PFSK-1 (cell line): ENCODE data around the gene TBP.

ENCODE experiments used
- FOXP2 ChIP-seq: optimal IDR thresholded peaks from 2 replicates; pipeline ENCODE3; 2011; ENCODE audit warnings: borderline replicate concordance, control low read depth, inconsistent platforms; ENCODE audit not compliant: insufficient read depth; ENCODE audit errors: extremely low read length, extremely low read depth
- POLR2AphosphoS5 ChIP-seq: IDR thresholded peaks from 2 replicates; pipeline ENCODE4 v1.6.1; 2012; ENCODE audit warnings: low read depth, mild to moderate bottlenecking, control low read depth, low read length, moderate library complexity
- SIN3A ChIP-seq: IDR thresholded peaks from 2 replicates; pipeline ENCODE4 v1.6.1; 2012; ENCODE audit warnings: mild to moderate bottlenecking, low read length, moderate library complexity, borderline replicate concordance; ENCODE audit not compliant: insufficient read depth
- TAF1 ChIP-seq: IDR thresholded peaks from 2 replicates; pipeline ENCODE4 v1.6.1; 2012; ENCODE audit warnings: low read length, control low read depth, borderline replicate concordance; ENCODE audit not compliant: insufficient read depth
- TF ChIP-seq, protein P1 (sequence below), 2 experiments: IDR thresholded peaks; 2 replicates each; pipeline versions ENCODE4 v1.6.1 to v1.8.0; 2011 to 2012; ENCODE audit warnings: low read depth in 2 of 2, low read length in 2 of 2, control low read depth in 1 of 2, inconsistent platforms in 1 of 2, mild to moderate bottlenecking in 1 of 2, moderate library complexity in 1 of 2; ENCODE audit not compliant: insufficient read depth in 1 of 2

TBP gene

GRCh38 chr6:170510631-170511030 lies 43.5 kb upstream of the TBP start:
- TF ChIP-seq, protein P1, sequence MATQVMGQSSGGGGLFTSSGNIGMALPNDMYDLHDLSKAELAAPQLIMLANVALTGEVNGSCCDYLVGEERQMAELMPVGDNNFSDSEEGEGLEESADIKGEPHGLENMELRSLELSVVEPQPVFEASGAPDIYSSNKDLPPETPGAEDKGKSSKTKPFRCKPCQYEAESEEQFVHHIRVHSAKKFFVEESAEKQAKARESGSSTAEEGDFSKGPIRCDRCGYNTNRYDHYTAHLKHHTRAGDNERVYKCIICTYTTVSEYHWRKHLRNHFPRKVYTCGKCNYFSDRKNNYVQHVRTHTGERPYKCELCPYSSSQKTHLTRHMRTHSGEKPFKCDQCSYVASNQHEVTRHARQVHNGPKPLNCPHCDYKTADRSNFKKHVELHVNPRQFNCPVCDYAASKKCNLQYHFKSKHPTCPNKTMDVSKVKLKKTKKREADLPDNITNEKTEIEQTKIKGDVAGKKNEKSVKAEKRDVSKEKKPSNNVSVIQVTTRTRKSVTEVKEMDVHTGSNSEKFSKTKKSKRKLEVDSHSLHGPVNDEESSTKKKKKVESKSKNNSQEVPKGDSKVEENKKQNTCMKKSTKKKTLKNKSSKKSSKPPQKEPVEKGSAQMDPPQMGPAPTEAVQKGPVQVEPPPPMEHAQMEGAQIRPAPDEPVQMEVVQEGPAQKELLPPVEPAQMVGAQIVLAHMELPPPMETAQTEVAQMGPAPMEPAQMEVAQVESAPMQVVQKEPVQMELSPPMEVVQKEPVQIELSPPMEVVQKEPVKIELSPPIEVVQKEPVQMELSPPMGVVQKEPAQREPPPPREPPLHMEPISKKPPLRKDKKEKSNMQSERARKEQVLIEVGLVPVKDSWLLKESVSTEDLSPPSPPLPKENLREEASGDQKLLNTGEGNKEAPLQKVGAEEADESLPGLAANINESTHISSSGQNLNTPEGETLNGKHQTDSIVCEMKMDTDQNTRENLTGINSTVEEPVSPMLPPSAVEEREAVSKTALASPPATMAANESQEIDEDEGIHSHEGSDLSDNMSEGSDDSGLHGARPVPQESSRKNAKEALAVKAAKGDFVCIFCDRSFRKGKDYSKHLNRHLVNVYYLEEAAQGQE (IDR thresholded peaks at IDR 0.05; ENCODE audit: insufficient read depth in 1 of 2, low read depth in 2 of 2, low read length in 2 of 2): no peak
- TF ChIP-seq SIN3A (no peak), POLR2AphosphoS5 (no peak), TAF1 (no peak), FOXP2 (no peak)

DNA sequence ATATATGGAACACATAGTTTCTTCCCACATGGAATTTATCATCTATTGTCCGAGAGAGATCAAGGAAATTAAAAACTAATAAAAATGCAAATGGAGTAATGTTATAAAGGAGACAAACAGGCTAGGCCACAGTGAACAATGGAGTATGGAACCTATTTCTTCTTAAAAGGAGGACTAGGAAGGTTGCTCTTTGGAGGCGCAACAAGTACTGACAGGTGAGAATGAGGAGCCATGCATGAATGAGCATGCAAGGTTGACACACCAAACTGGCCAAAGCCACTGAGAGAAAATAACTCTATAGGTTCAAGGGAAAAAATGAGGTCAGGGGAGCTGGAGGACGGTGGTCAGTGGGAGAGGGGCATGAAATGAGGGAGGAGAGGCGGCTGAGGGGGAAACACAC lies 41.9 kb upstream of the TBP start:
- TF ChIP-seq SIN3A: no peak
- TF ChIP-seq, protein P1 (IDR thresholded peaks at IDR 0.05; ENCODE audit: insufficient read depth in 1 of 2, low read depth in 2 of 2, low read length in 2 of 2): no peak
- TF ChIP-seq TAF1: no peak
- no peak for TF ChIP-seq POLR2AphosphoS5

GRCh38 chr6:170514908-170515307 lies 39.3 kb upstream of the TBP start:
- TF ChIP-seq SIN3A (no peak), TAF1 (no peak), POLR2AphosphoS5 (no peak), FOXP2 (no peak)
- TF ChIP-seq, protein P1 (IDR thresholded peaks at IDR 0.05; ENCODE audit: insufficient read depth in 1 of 2, low read depth in 2 of 2, low read length in 2 of 2): no peak

GRCh38 chr6:170516783-170517616 lies 37.2 kb upstream of the TBP start:
- TF ChIP-seq TAF1 (no peak), FOXP2 (no peak), POLR2AphosphoS5 (no peak), SIN3A (no peak)
- TF ChIP-seq, protein P1 (IDR thresholded peaks at IDR 0.05; ENCODE audit: insufficient read depth in 1 of 2, low read depth in 2 of 2, low read length in 2 of 2): no peak
